ENCODE data around the gene RTN4RL1. TPM values are rescaled to one million over a fixed set of nuclear protein-coding genes. Genes with fewer than 3 reads are reported as not detected.

Gene RTN4RL1
- total and polyA plus RNA-seq, 4 donors: 0.65 to 7.3 (median 2.4) TPM

GRCh38 chr17:1908699-1909309 lies 116.3 kb downstream of the RTN4RL1 start:
- no peaks in the 10 kb centered on the region for H3K9me3 ChIP-seq (ENCODE audit: control insufficient read depth in 4 of 4, insufficient read depth in 3 of 4, low read length in 3 of 4)
- no peak overlapping the region for H3K27ac ChIP-seq (ENCODE audit: low read depth in 1 of 2, low read length in 1 of 2)
- no peak overlapping the region for H3K4me3 ChIP-seq
- ATAC-seq (ENCODE audit: insufficient read depth, low FRiP score) (peak; percentile 69), DNase-seq (peak; percentile 83 to 91 (median 90))
- H3K36me3 ChIP-seq (ENCODE audit: control insufficient read depth in 4 of 4, insufficient read depth in 4 of 4, low read length in 4 of 4): no peaks in the 10 kb centered on the region
- H3K9ac ChIP-seq (ENCODE audit: insufficient read depth in 1 of 2, low read length in 2 of 2): no peak overlapping the region
- H3K27me3 ChIP-seq (ENCODE audit: control insufficient read depth in 3 of 3, insufficient read depth in 3 of 3, low read length in 2 of 3): peaks cover 0 to 74% (median 53%) of the 10 kb centered on the region in 3 donors
- peak; percentile 64 for TF ChIP-seq CTCF (IDR thresholded peaks at IDR 0.05; ENCODE audit: control extremely low read depth, extremely low read depth)
- 6 to 7% methylated on average over 22 of the region's 22 CpGs for WGBS, 2 donors
- H3K4me1 ChIP-seq (ENCODE audit: control insufficient read depth in 5 of 5, insufficient read depth in 5 of 5, low read length in 5 of 5): peaks cover 0 to 17% (median 0%) of the 10 kb centered on the region in 5 donors

GRCh38 chr17:1907909-1908698 lies 117.0 kb downstream of the RTN4RL1 start:
- peak; percentile 55 to 62 (median 61) for DNase-seq
- H3K4me1 ChIP-seq (ENCODE audit: control insufficient read depth in 5 of 5, insufficient read depth in 5 of 5, low read length in 5 of 5): peaks cover 0 to 17% (median 0%) of the 10 kb centered on the region in 5 donors
- H3K27me3 ChIP-seq (ENCODE audit: control insufficient read depth in 3 of 3, insufficient read depth in 3 of 3, low read length in 2 of 3): peaks cover 0 to 69% (median 56%) of the 10 kb centered on the region in 3 donors
- no peaks in the 10 kb centered on the region for H3K36me3 ChIP-seq (ENCODE audit: control insufficient read depth in 4 of 4, insufficient read depth in 4 of 4, low read length in 4 of 4)
- H3K9me3 ChIP-seq (ENCODE audit: control insufficient read depth in 4 of 4, insufficient read depth in 3 of 4, low read length in 3 of 4): no peaks in the 10 kb centered on the region
- H3K4me3 ChIP-seq: no peak overlapping the region
- no peak overlapping the region for H3K9ac ChIP-seq (ENCODE audit: insufficient read depth in 1 of 2, low read length in 2 of 2)
- no peak for ATAC-seq (ENCODE audit: insufficient read depth, low FRiP score)
- H3K27ac ChIP-seq (ENCODE audit: low read depth in 1 of 2, low read length in 1 of 2): no peak overlapping the region
- WGBS, 2 donors: 5% methylated on average over 49 of the region's 49 CpGs
- no peak for TF ChIP-seq CTCF (IDR thresholded peaks at IDR 0.05; ENCODE audit: control extremely low read depth, extremely low read depth)

- TF ChIP-seq CTCF (IDR thresholded peaks at IDR 0.05; ENCODE audit: control extremely low read depth, extremely low read depth): no peak
- WGBS, 2 donors: 77 to 78% methylated on average over 17 of the region's 17 CpGs
- Histone ChIP-seq H3K4me1 (ENCODE audit: control insufficient read depth in 5 of 5, insufficient read depth in 5 of 5, low read length in 5 of 5) (peaks cover 0 to 17% (median 0%) of the 10 kb centered on the region in 5 donors), H3K9ac (ENCODE audit: insufficient read depth in 1 of 2, low read length in 2 of 2) (no peak overlapping the region), H3K36me3 (ENCODE audit: control insufficient read depth in 4 of 4, insufficient read depth in 4 of 4, low read length in 4 of 4) (no peaks in the 10 kb centered on the region), H3K27ac (ENCODE audit: low read depth in 1 of 2, low read length in 1 of 2) (no peak overlapping the region), H3K27me3 (ENCODE audit: control insufficient read depth in 3 of 3, insufficient read depth in 3 of 3, low read length in 2 of 3) (peaks cover 0 to 64% (median 52%) of the 10 kb centered on the region in 3 donors), H3K9me3 (ENCODE audit: control insufficient read depth in 4 of 4, insufficient read depth in 3 of 4, low read length in 3 of 4) (no peaks in the 10 kb centered on the region), H3K4me3 (no peak overlapping the region)
- ATAC-seq (ENCODE audit: insufficient read depth, low FRiP score) (no peak), DNase-seq (no peak)
Measured at GRCh38 chr17:1907216-1907631, 117.9 kb downstream of the RTN4RL1 start.
